Measurements from ENCODE around the gene PSMA6. TPM values are rescaled to one million over a fixed set of nuclear protein-coding genes. Genes with fewer than 3 reads are reported as not detected.

The PSMA6 gene
- total and polyA plus RNA-seq, 4 donors = 87.5 to 151 (median 98.8) TPM

DNA sequence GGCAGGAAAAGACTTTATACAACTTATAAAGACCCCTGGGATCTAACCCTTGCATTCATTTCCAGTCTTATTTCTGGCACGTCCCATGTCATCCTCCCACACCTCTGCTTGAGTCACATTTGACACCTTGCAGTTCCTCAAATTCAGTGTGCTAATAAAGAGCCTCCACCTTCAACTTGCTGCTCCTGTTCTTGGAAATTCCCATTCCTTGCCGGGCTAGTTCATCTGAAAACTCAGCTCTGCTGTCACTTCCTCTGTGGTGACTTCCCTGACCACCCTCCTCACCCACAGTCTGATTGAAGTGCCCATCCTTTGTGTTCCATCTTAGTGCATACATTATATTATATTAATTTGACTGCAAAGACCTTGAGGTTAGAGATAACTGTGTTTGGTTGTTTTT is 37.4 kb upstream of the PSMA6 start:
- no peak for TF ChIP-seq JUND (IDR thresholded peaks at IDR 0.05)
- TF ChIP-seq SP1 (IDR thresholded peaks at IDR 0.05) = no peak
- TF ChIP-seq EGR1 (IDR thresholded peaks at IDR 0.05; ENCODE audit: low read depth in 2 of 2) = no peak
- TF ChIP-seq REST (IDR thresholded peaks at IDR 0.05) = no peak
- TF ChIP-seq YY1 (IDR thresholded peaks at IDR 0.05) = no peak
- H3K4me1 ChIP-seq (ENCODE audit: control insufficient read depth in 4 of 4, insufficient read depth in 4 of 4, low read length in 3 of 4) = no peaks in the 10 kb centered on the region
- H3K27me3 ChIP-seq (ENCODE audit: control insufficient read depth in 4 of 4, insufficient read depth in 4 of 4, low read length in 3 of 4) = no peaks in the 10 kb centered on the region
- H3K27ac ChIP-seq (ENCODE audit: low read depth in 1 of 2, low read length in 2 of 2) = no peak overlapping the region
- DNase-seq (ENCODE audit: low spot score) = no peak
- H3K36me3 ChIP-seq (ENCODE audit: control insufficient read depth in 4 of 4, insufficient read depth in 3 of 4, low read depth in 1 of 4, low read length in 3 of 4) = peaks cover 0 to 2% (median 0%) of the 10 kb centered on the region in 4 donors
- no peaks in the 10 kb centered on the region for H3K9me3 ChIP-seq (ENCODE audit: control insufficient read depth in 4 of 4, low read length in 3 of 4)
- 78% methylated on average over 2 of the region's 2 CpGs for WGBS
- H3K4me3 ChIP-seq (ENCODE audit: low read depth in 1 of 3, low read length in 3 of 3) = no peak overlapping the region
- H3K9ac ChIP-seq (ENCODE audit: low read depth in 1 of 2, low read length in 2 of 2) = no peak overlapping the region

DNA sequence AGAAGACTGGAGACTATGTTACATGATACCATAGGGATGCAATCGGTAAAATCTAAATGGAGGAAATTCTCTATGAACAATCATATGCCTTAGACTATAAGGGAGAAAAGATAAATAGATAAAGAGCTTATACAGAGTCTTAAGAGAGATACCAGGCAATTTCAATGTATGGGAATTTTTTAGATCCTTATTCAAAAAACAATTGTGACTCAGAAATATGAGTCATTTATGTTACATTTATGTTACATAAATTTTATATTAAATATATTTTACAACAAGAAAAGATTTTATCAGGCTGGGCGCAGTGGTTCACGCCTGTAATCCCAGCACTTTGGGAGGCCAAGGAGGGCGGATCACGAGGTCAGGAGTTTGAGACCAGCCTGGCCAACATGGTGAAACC is 36.5 kb upstream of the PSMA6 start:
- no peak for DNase-seq (ENCODE audit: low spot score)
- H3K27me3 ChIP-seq (ENCODE audit: control insufficient read depth in 4 of 4, insufficient read depth in 4 of 4, low read length in 3 of 4) = no peaks in the 10 kb centered on the region
- no peaks in the 10 kb centered on the region for H3K9me3 ChIP-seq (ENCODE audit: control insufficient read depth in 4 of 4, low read length in 3 of 4)
- H3K4me1 ChIP-seq (ENCODE audit: control insufficient read depth in 4 of 4, insufficient read depth in 4 of 4, low read length in 3 of 4) = no peaks in the 10 kb centered on the region
- TF ChIP-seq GABPA (IDR thresholded peaks at IDR 0.05 in 1 of 2, conservative IDR thresholded peaks at IDR 0.05 in 1 of 2) (no peak), FOXA2 (IDR thresholded peaks at IDR 0.05) (no peak), EGR1 (IDR thresholded peaks at IDR 0.05; ENCODE audit: low read depth in 2 of 2) (no peak)
- TF ChIP-seq, protein P1, sequence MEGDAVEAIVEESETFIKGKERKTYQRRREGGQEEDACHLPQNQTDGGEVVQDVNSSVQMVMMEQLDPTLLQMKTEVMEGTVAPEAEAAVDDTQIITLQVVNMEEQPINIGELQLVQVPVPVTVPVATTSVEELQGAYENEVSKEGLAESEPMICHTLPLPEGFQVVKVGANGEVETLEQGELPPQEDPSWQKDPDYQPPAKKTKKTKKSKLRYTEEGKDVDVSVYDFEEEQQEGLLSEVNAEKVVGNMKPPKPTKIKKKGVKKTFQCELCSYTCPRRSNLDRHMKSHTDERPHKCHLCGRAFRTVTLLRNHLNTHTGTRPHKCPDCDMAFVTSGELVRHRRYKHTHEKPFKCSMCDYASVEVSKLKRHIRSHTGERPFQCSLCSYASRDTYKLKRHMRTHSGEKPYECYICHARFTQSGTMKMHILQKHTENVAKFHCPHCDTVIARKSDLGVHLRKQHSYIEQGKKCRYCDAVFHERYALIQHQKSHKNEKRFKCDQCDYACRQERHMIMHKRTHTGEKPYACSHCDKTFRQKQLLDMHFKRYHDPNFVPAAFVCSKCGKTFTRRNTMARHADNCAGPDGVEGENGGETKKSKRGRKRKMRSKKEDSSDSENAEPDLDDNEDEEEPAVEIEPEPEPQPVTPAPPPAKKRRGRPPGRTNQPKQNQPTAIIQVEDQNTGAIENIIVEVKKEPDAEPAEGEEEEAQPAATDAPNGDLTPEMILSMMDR (IDR thresholded peaks at IDR 0.05; ENCODE audit: low read depth, low read length, missing input control) = no peak
- 97% methylated on average over 5 of the region's 5 CpGs for WGBS
- H3K9ac ChIP-seq (ENCODE audit: low read depth in 1 of 2, low read length in 2 of 2) = no peak overlapping the region
- peaks cover 0 to 2% (median 0%) of the 10 kb centered on the region in 4 donors for H3K36me3 ChIP-seq (ENCODE audit: control insufficient read depth in 4 of 4, insufficient read depth in 3 of 4, low read depth in 1 of 4, low read length in 3 of 4)
- no peak overlapping the region for H3K4me3 ChIP-seq (ENCODE audit: low read depth in 1 of 3, low read length in 3 of 3)
- no peak overlapping the region for H3K27ac ChIP-seq (ENCODE audit: low read depth in 1 of 2, low read length in 2 of 2)

GRCh38 chr14:35257809-35258208 is 34.4 kb upstream of the PSMA6 start:
- H3K4me3 ChIP-seq (ENCODE audit: low read depth in 1 of 3, low read length in 3 of 3) = no peak overlapping the region
- no peaks in the 10 kb centered on the region for H3K27me3 ChIP-seq (ENCODE audit: control insufficient read depth in 4 of 4, insufficient read depth in 4 of 4, low read length in 3 of 4)
- 85% methylated on average over 1 of the region's 1 CpG for WGBS
- H3K4me1 ChIP-seq (ENCODE audit: control insufficient read depth in 4 of 4, insufficient read depth in 4 of 4, low read length in 3 of 4) = no peaks in the 10 kb centered on the region
- no peak overlapping the region for H3K27ac ChIP-seq (ENCODE audit: low read depth in 1 of 2, low read length in 2 of 2)
- peaks cover 0 to 2% (median 0%) of the 10 kb centered on the region in 4 donors for H3K36me3 ChIP-seq (ENCODE audit: control insufficient read depth in 4 of 4, insufficient read depth in 3 of 4, low read depth in 1 of 4, low read length in 3 of 4)
- no peak for DNase-seq (ENCODE audit: low spot score)
- TF ChIP-seq REST (IDR thresholded peaks at IDR 0.05) = no peak
- TF ChIP-seq HNF4A (conservative IDR thresholded peaks at IDR 0.05) = no peak
- no peak for TF ChIP-seq NR2F2 (IDR thresholded peaks at IDR 0.05)
- TF ChIP-seq, protein P1 (IDR thresholded peaks at IDR 0.05; ENCODE audit: low read depth, low read length, missing input control) = no peak
- H3K9ac ChIP-seq (ENCODE audit: low read depth in 1 of 2, low read length in 2 of 2) = no peak overlapping the region
- no peaks in the 10 kb centered on the region for H3K9me3 ChIP-seq (ENCODE audit: control insufficient read depth in 4 of 4, low read length in 3 of 4)
